Measurements from ENCODE around the gene NFYA.

Gene NFYA

GRCh38 chr6:41073203-41073967 is 611 bp downstream of the NFYA start:
- DNase-seq (ENCODE audit: low read depth in 1 of 2, low spot score in 1 of 2): peak; percentile 63 to 69

- DNase-seq (ENCODE audit: low read depth in 1 of 2, low spot score in 1 of 2): no peak
Measured at GRCh38 chr6:41073968-41074691, 1.4 kb downstream of the NFYA start.

GRCh38 chr6:41074692-41075436 is 2.1 kb downstream of the NFYA start:
- no peak for DNase-seq (ENCODE audit: low read depth in 1 of 2, low spot score in 1 of 2)

GRCh38 chr6:41075651-41076626 is 3.2 kb downstream of the NFYA start:
- no peak for DNase-seq (ENCODE audit: low read depth in 1 of 2, low spot score in 1 of 2)

GRCh38 chr6:41077536-41077935 is 4.8 kb downstream of the NFYA start:
- DNase-seq (ENCODE audit: low read depth in 1 of 2, low spot score in 1 of 2): no peak

- no peak for DNase-seq (ENCODE audit: low read depth in 1 of 2, low spot score in 1 of 2)
Measured at GRCh38 chr6:41078101-41078500, 5.3 kb downstream of the NFYA start.

GRCh38 chr6:41079080-41079479 is 6.3 kb downstream of the NFYA start:
- DNase-seq (ENCODE audit: low read depth in 1 of 2, low spot score in 1 of 2): no peak

GRCh38 chr6:41080621-41081020 is 7.8 kb downstream of the NFYA start:
- no peak for DNase-seq (ENCODE audit: low read depth in 1 of 2, low spot score in 1 of 2)

GRCh38 chr6:41083072-41083471 is 10.3 kb downstream of the NFYA start:
- DNase-seq (ENCODE audit: low read depth in 1 of 2, low spot score in 1 of 2): no peak

GRCh38 chr6:41085182-41085581 is 12.4 kb downstream of the NFYA start:
- no peak for DNase-seq (ENCODE audit: low read depth in 1 of 2, low spot score in 1 of 2)

GRCh38 chr6:41088451-41088850 is 15.7 kb downstream of the NFYA start:
- no peak for DNase-seq (ENCODE audit: low read depth in 1 of 2, low spot score in 1 of 2)

GRCh38 chr6:41090841-41091761 is 18.3 kb downstream of the NFYA start:
- no peak for DNase-seq (ENCODE audit: low read depth in 1 of 2, low spot score in 1 of 2)

GRCh38 chr6:41092421-41093140 is 19.8 kb downstream of the NFYA start:
- DNase-seq (ENCODE audit: low read depth in 1 of 2, low spot score in 1 of 2): no peak

- no peak for DNase-seq (ENCODE audit: low read depth in 1 of 2, low spot score in 1 of 2)
Measured at GRCh38 chr6:41093729-41094128, 21.0 kb downstream of the NFYA start.

GRCh38 chr6:41097467-41098090 is 24.8 kb downstream of the NFYA start:
- no peak for DNase-seq (ENCODE audit: low read depth in 1 of 2, low spot score in 1 of 2)

- DNase-seq (ENCODE audit: low read depth in 1 of 2, low spot score in 1 of 2): no peak
Measured at GRCh38 chr6:41098366-41098765, 25.6 kb downstream of the NFYA start.

- DNase-seq (ENCODE audit: low read depth in 1 of 2, low spot score in 1 of 2): peak in 1 of 2 donors; percentile 3
Measured at GRCh38 chr6:41100871-41101287, 28.1 kb downstream of the NFYA start.

- no peak for DNase-seq (ENCODE audit: low read depth in 1 of 2, low spot score in 1 of 2)
Measured at GRCh38 chr6:41103847-41104246, 31.1 kb downstream of the NFYA start.

- DNase-seq (ENCODE audit: low read depth in 1 of 2, low spot score in 1 of 2): no peak
Measured at GRCh38 chr6:41111017-41111416, 38.2 kb downstream of the NFYA start.
